SK-N-SH treated with all-trans-retinoic acid at 6 μM for 48 hours (cell line): ENCODE results near the gene TBL1X.

ENCODE experiments used
- BACH2 ChIP-seq: fragments of 250-450 bp; sonication (Bioruptor Pico); IDR thresholded peaks from 2 replicates; pipeline ENCODE4 v1.9.0; 2021; ENCODE audit warnings: mild to moderate bottlenecking, borderline replicate concordance
- CREB5 ChIP-seq: fragments of 250-450 bp; sonication (Bioruptor Pico); IDR thresholded peaks from 2 replicates; pipeline ENCODE4 v1.5.1; 2020; ENCODE audit warnings: low read depth, mild to moderate bottlenecking, moderate library complexity
- ESRRG ChIP-seq: fragments of 250-450 bp; sonication (Bioruptor Pico); IDR thresholded peaks from 2 replicates; pipeline ENCODE4 v1.6.1; 2021; ENCODE audit warnings: mild to moderate bottlenecking
- GLIS3 ChIP-seq: fragments of 250-450 bp; sonication (Bioruptor Pico); IDR thresholded peaks from 2 replicates; pipeline ENCODE4 v1.5.0; 2020; ENCODE audit warnings: mild to moderate bottlenecking, moderate library complexity
- PPARA ChIP-seq: fragments of 250-450 bp; sonication (Bioruptor Pico); IDR thresholded peaks from 2 replicates; pipeline ENCODE4 v1.5.0; 2020; ENCODE audit warnings: mild to moderate bottlenecking, borderline replicate concordance
- RARB ChIP-seq: fragments of 250-450 bp; sonication (Bioruptor Pico); IDR thresholded peaks from 2 replicates; pipeline ENCODE4 v1.8.0; 2021; ENCODE audit warnings: mild to moderate bottlenecking, moderate library complexity
- SNAI2 ChIP-seq: fragments of 250-450 bp; sonication (Bioruptor Pico); IDR thresholded peaks from 2 replicates; pipeline ENCODE4 v1.5.0; 2020; ENCODE audit warnings: mild to moderate bottlenecking, moderate library complexity
- ZFP30 ChIP-seq: fragments of 450-650 bp; formaldehyde crosslinking; IDR thresholded peaks from 2 replicates; pipeline ENCODE4 v1.5.0; 2022; ENCODE audit warnings: mild to moderate bottlenecking, moderate library complexity
- TF ChIP-seq, protein P1 (sequence below): fragments of 250-450 bp; sonication (Bioruptor Pico); IDR thresholded peaks from 2 replicates; pipeline ENCODE4 v1.8.0; 2020; ENCODE audit warnings: mild to moderate bottlenecking, moderate library complexity, borderline replicate concordance
- TF ChIP-seq, protein P2 (sequence below): fragments of 250-450 bp; sonication (Bioruptor Pico); IDR thresholded peaks from 2 replicates; pipeline ENCODE4 v1.5.1; 2021; ENCODE audit warnings: mild to moderate bottlenecking, moderate library complexity

- TF ChIP-seq, protein P1, sequence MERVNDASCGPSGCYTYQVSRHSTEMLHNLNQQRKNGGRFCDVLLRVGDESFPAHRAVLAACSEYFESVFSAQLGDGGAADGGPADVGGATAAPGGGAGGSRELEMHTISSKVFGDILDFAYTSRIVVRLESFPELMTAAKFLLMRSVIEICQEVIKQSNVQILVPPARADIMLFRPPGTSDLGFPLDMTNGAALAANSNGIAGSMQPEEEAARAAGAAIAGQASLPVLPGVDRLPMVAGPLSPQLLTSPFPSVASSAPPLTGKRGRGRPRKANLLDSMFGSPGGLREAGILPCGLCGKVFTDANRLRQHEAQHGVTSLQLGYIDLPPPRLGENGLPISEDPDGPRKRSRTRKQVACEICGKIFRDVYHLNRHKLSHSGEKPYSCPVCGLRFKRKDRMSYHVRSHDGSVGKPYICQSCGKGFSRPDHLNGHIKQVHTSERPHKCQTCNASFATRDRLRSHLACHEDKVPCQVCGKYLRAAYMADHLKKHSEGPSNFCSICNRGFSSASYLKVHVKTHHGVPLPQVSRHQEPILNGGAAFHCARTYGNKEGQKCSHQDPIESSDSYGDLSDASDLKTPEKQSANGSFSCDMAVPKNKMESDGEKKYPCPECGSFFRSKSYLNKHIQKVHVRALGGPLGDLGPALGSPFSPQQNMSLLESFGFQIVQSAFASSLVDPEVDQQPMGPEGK (CRISPR knock-in tag): no peak
- TF ChIP-seq ESRRG (CRISPR knock-in tag) (no peak), ZFP30 (CRISPR knock-in tag) (no peak), CREB5 (CRISPR knock-in tag) (no peak), SNAI2 (CRISPR knock-in tag) (no peak), RARB (CRISPR knock-in tag) (no peak), GLIS3 (CRISPR knock-in tag) (no peak), BACH2 (no peak), PPARA (CRISPR knock-in tag) (no peak)
- TF ChIP-seq, protein P2, sequence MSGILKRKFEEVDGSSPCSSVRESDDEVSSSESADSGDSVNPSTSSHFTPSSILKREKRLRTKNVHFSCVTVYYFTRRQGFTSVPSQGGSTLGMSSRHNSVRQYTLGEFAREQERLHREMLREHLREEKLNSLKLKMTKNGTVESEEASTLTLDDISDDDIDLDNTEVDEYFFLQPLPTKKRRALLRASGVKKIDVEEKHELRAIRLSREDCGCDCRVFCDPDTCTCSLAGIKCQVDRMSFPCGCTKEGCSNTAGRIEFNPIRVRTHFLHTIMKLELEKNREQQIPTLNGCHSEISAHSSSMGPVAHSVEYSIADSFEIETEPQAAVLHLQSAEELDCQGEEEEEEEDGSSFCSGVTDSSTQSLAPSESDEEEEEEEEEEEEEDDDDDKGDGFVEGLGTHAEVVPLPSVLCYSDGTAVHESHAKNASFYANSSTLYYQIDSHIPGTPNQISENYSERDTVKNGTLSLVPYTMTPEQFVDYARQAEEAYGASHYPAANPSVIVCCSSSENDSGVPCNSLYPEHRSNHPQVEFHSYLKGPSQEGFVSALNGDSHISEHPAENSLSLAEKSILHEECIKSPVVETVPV (CRISPR knock-in tag): no peak
Measured at GRCh38 chrX:9642270-9642995, 177.6 kb downstream of the TBL1X start.
